Loucy (cell line): ENCODE data around the gene FAM107B.

Experiments
- EZH2phosphoT487 ChIP-seq: fragments of 200-600 bp; IDR thresholded peaks from 2 replicates; pipeline ENCODE4 v1.6.1; 2018; ENCODE audit warnings: antibody characterized with exemption, mild to moderate bottlenecking, moderate library complexity, borderline replicate concordance
- TF ChIP-seq, protein P1 (sequence below): fragments of 200-600 bp; sonication (generic); conservative IDR thresholded peaks from 2 replicates; pipeline ENCODE4 v1.5.1; 2014; ENCODE audit warnings: mild to moderate bottlenecking, antibody characterized with exemption, low read length

DNA sequence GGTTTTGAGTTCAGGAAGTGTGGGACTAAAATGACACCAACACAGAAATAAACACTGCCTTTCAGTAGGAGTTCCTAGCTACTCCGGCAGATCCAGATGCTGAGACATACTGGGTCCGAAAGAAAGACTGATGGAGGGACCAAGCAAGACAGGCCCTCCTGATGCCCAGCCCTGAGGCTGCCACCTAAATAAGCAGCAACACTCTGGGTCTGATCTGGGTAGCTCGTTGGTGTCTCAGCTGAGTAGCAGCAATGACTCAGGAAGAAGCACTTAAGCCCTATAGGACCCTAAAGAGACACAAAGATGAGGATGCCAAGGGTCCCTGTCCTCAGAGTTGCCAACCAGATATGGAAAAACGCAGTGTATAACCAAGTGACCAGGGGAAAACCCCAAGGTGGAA, 190.7 kb downstream of the FAM107B start:
- TF ChIP-seq, protein P1, sequence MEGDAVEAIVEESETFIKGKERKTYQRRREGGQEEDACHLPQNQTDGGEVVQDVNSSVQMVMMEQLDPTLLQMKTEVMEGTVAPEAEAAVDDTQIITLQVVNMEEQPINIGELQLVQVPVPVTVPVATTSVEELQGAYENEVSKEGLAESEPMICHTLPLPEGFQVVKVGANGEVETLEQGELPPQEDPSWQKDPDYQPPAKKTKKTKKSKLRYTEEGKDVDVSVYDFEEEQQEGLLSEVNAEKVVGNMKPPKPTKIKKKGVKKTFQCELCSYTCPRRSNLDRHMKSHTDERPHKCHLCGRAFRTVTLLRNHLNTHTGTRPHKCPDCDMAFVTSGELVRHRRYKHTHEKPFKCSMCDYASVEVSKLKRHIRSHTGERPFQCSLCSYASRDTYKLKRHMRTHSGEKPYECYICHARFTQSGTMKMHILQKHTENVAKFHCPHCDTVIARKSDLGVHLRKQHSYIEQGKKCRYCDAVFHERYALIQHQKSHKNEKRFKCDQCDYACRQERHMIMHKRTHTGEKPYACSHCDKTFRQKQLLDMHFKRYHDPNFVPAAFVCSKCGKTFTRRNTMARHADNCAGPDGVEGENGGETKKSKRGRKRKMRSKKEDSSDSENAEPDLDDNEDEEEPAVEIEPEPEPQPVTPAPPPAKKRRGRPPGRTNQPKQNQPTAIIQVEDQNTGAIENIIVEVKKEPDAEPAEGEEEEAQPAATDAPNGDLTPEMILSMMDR: no peak
- TF ChIP-seq EZH2phosphoT487: no peak
